Measurements from ENCODE around the gene PCBP3.
"Not testable (repeated sequence)": the region's sequence is repeated elsewhere in the genome, so short reads cannot be mapped to it uniquely, and the experiment has no call there.

PCBP3 gene

GRCh38 chr21:45704311-45705108 lies 61.0 kb downstream of the PCBP3 start:
- no peak overlapping the region for H2AFZ ChIP-seq (ENCODE audit: low read depth)
- no peak overlapping the region for H3K27ac ChIP-seq
- no peaks in the 10 kb centered on the region for H3K79me2 ChIP-seq (ENCODE audit: insufficient read depth, low read depth)
- H3K27me3 ChIP-seq (ENCODE audit: insufficient read depth, low read depth): peaks cover 14% of the 10 kb centered on the region
- no peaks in the 10 kb centered on the region for H3K4me1 ChIP-seq (ENCODE audit: low read depth, poor library complexity, severe bottlenecking)
- no peaks in the 10 kb centered on the region for H4K20me1 ChIP-seq (ENCODE audit: insufficient read depth)
- H3K4me3 ChIP-seq (IDR thresholded peaks at IDR 0.05; ENCODE audit: insufficient read depth, low read depth, low read length): no peak overlapping the region
- H3K9ac ChIP-seq: no peak overlapping the region
- TF ChIP-seq CTCF (conservative IDR thresholded peaks at IDR 0.05; ENCODE audit: low read depth, low read length): no peak
- H3K4me2 ChIP-seq: no peak overlapping the region
- no peaks in the 10 kb centered on the region for H3K36me3 ChIP-seq (ENCODE audit: insufficient read depth)

GRCh38 chr21:45706299-45706698 lies 62.8 kb downstream of the PCBP3 start:
- no peak overlapping the region for H3K27ac ChIP-seq
- no peak overlapping the region for H2AFZ ChIP-seq (ENCODE audit: low read depth)
- H3K79me2 ChIP-seq (ENCODE audit: insufficient read depth, low read depth): no peaks in the 10 kb centered on the region
- H4K20me1 ChIP-seq (ENCODE audit: insufficient read depth): no peaks in the 10 kb centered on the region
- no peaks in the 10 kb centered on the region for H3K36me3 ChIP-seq (ENCODE audit: insufficient read depth)
- H3K9ac ChIP-seq: no peak overlapping the region
- no peak for TF ChIP-seq CTCF (conservative IDR thresholded peaks at IDR 0.05; ENCODE audit: low read depth, low read length)
- no peak overlapping the region for H3K4me2 ChIP-seq
- peaks cover 4% of the 10 kb centered on the region; the same call in 1 of the 2 replicates for H3K27me3 ChIP-seq (ENCODE audit: insufficient read depth, low read depth)
- H3K4me1 ChIP-seq (ENCODE audit: low read depth, poor library complexity, severe bottlenecking): no peaks in the 10 kb centered on the region
- no peak overlapping the region for H3K4me3 ChIP-seq (IDR thresholded peaks at IDR 0.05; ENCODE audit: insufficient read depth, low read depth, low read length)

- Histone ChIP-seq H3K79me2 (ENCODE audit: insufficient read depth, low read depth) (no peaks in the 10 kb centered on the region), H3K27me3 (ENCODE audit: insufficient read depth, low read depth) (peaks cover 3% of the 10 kb centered on the region; the same call in 1 of the 2 replicates), H3K36me3 (ENCODE audit: insufficient read depth) (no peaks in the 10 kb centered on the region), H3K9ac (no peak overlapping the region), H3K4me3 (IDR thresholded peaks at IDR 0.05; ENCODE audit: insufficient read depth, low read depth, low read length) (no peak overlapping the region), H4K20me1 (ENCODE audit: insufficient read depth) (no peaks in the 10 kb centered on the region), H2AFZ (ENCODE audit: low read depth) (no peak overlapping the region), H3K27ac (no peak overlapping the region), H3K4me1 (ENCODE audit: low read depth, poor library complexity, severe bottlenecking) (no peaks in the 10 kb centered on the region), H3K4me2 (no peak overlapping the region)
- TF ChIP-seq CTCF (conservative IDR thresholded peaks at IDR 0.05; ENCODE audit: low read depth, low read length): no peak
Observed at GRCh38 chr21:45709173-45709572, 65.6 kb downstream of the PCBP3 start.

- no peaks in the 10 kb centered on the region for H3K79me2 ChIP-seq (ENCODE audit: insufficient read depth, low read depth)
- no peak overlapping the region for H3K27ac ChIP-seq
- H4K20me1 ChIP-seq (ENCODE audit: insufficient read depth): no peaks in the 10 kb centered on the region
- no peak overlapping the region for H3K9ac ChIP-seq
- H3K4me2 ChIP-seq: no peak overlapping the region
- no peaks in the 10 kb centered on the region for H3K4me1 ChIP-seq (ENCODE audit: low read depth, poor library complexity, severe bottlenecking)
- H2AFZ ChIP-seq (ENCODE audit: low read depth): no peak overlapping the region
- peaks cover 3% of the 10 kb centered on the region; the same call in 1 of the 2 replicates for H3K27me3 ChIP-seq (ENCODE audit: insufficient read depth, low read depth)
- TF ChIP-seq CTCF (conservative IDR thresholded peaks at IDR 0.05; ENCODE audit: low read depth, low read length): no peak
- no peak overlapping the region for H3K4me3 ChIP-seq (IDR thresholded peaks at IDR 0.05; ENCODE audit: insufficient read depth, low read depth, low read length)
- H3K36me3 ChIP-seq (ENCODE audit: insufficient read depth): no peaks in the 10 kb centered on the region
Observed at GRCh38 chr21:45709696-45710268, 66.3 kb downstream of the PCBP3 start.

- not testable (repeated sequence) for H3K27ac ChIP-seq; H3K79me2 ChIP-seq (ENCODE audit: insufficient read depth, low read depth); H4K20me1 ChIP-seq (ENCODE audit: insufficient read depth); H2AFZ ChIP-seq (ENCODE audit: low read depth); H3K9ac ChIP-seq; H3K27me3 ChIP-seq (ENCODE audit: insufficient read depth, low read depth); H3K4me2 ChIP-seq; H3K36me3 ChIP-seq (ENCODE audit: insufficient read depth); H3K4me3 ChIP-seq (IDR thresholded peaks at IDR 0.05; ENCODE audit: insufficient read depth, low read depth, low read length); H3K4me1 ChIP-seq (ENCODE audit: low read depth, poor library complexity, severe bottlenecking)
Observed at GRCh38 chr21:45710306-45710705, 66.8 kb downstream of the PCBP3 start.
